HUES64 (cell line): ENCODE measurements around the gene PRSS22.

ENCODE experiments used
- H3K27ac ChIP-seq: 2 replicates; pipeline ENCODE4 v1.7.0; 2013; ENCODE audit warnings: low read depth, low read length, inconsistent platforms
- H3K27me3 ChIP-seq: 2 replicates; pipeline ENCODE4 v1.6.1; 2013; ENCODE audit warnings: mild to moderate bottlenecking, low read length; ENCODE audit not compliant: insufficient read depth
- H3K36me3 ChIP-seq: 2 replicates; pipeline ENCODE4 v1.6.1; 2013; ENCODE audit warnings: mild to moderate bottlenecking, low read length; ENCODE audit not compliant: insufficient read depth
- H3K4me1 ChIP-seq: 2 replicates; pipeline ENCODE4 v1.6.1; 2013; ENCODE audit warnings: mild to moderate bottlenecking, low read length, moderate library complexity; ENCODE audit not compliant: insufficient read depth
- H3K4me3 ChIP-seq: 2 replicates; pipeline ENCODE4 v1.5.1; 2013; ENCODE audit warnings: mild to moderate bottlenecking, low read length, moderate library complexity
- H3K9ac ChIP-seq: 2 replicates; pipeline ENCODE4 v1.6.1; 2013; ENCODE audit warnings: mild to moderate bottlenecking, low read depth, low read length
- H3K9me3 ChIP-seq: 2 replicates; pipeline ENCODE4 v1.6.1; 2013; ENCODE audit warnings: low read depth, low read length; ENCODE audit not compliant: insufficient read depth
- WGBS: fragments of 150-250, 120-280 bp; methylation state at CpG from one replicate; pipeline ENCODE4 v1.1.7; 2013; ENCODE audit warnings: missing lambda C conversion rate; 5-methylcytosine and 5-hydroxymethylcytosine counted together

The PRSS22 gene

GRCh38 chr16:2833776-2834175 is 24.2 kb downstream of the PRSS22 start:
- whole genome bisulfite sequencing: 86% methylated on average over 6 of the region's 7 CpGs
- Histone ChIP-seq H3K27ac (no peak overlapping the region), H3K4me3 (no peak overlapping the region), H3K9me3 (no peaks in the 10 kb centered on the region), H3K4me1 (peaks cover 9% of the 10 kb centered on the region; the same call in 1 of the 2 replicates), H3K36me3 (no peaks in the 10 kb centered on the region), H3K27me3 (no peaks in the 10 kb centered on the region), H3K9ac (no peak overlapping the region)

GRCh38 chr16:2831203-2831602 is 26.8 kb downstream of the PRSS22 start:
- Histone ChIP-seq H3K9me3 (no peaks in the 10 kb centered on the region), H3K4me1 (peaks cover 8% of the 10 kb centered on the region; the same call in 1 of the 2 replicates), H3K36me3 (no peaks in the 10 kb centered on the region), H3K27me3 (no peaks in the 10 kb centered on the region), H3K27ac (no peak overlapping the region), H3K9ac (no peak overlapping the region), H3K4me3 (no peak overlapping the region)
- 87% methylated on average over 15 of the region's 15 CpGs for WGBS

GRCh38 chr16:2830355-2830695 is 27.6 kb downstream of the PRSS22 start:
- no peak overlapping the region for H3K9ac ChIP-seq
- H3K36me3 ChIP-seq: no peaks in the 10 kb centered on the region
- H3K4me1 ChIP-seq: no peaks in the 10 kb centered on the region
- H3K9me3 ChIP-seq: no peaks in the 10 kb centered on the region
- no peaks in the 10 kb centered on the region for H3K27me3 ChIP-seq
- no peak overlapping the region for H3K27ac ChIP-seq
- H3K4me3 ChIP-seq: no peak overlapping the region
- WGBS: 90% methylated on average over 5 of the region's 5 CpGs

GRCh38 chr16:2829501-2830354 is 28.2 kb downstream of the PRSS22 start, which contains the start of gene ZG16B:
TSS of gene ZG16B (plus strand) at chr16:2830303. CDS start at chr16:2830442, 139 bp downstream.
- Histone ChIP-seq H3K36me3 (no peaks in the 10 kb centered on the region), H3K27ac (no peak within 1 kb of the TSS), H3K9ac (no peak within 1 kb of the TSS), H3K9me3 (no peaks in the 10 kb centered on the region), H3K4me3 (no peak within 1 kb of the TSS), H3K4me1 (no peaks in the 10 kb centered on the region), H3K27me3 (no peaks in the 10 kb centered on the region)
- 88% methylated on average over 32 of the region's 32 CpGs for WGBS

- Histone ChIP-seq H3K9ac (no peak overlapping the region), H3K27me3 (no peaks in the 10 kb centered on the region), H3K27ac (no peak overlapping the region), H3K4me3 (no peak overlapping the region), H3K4me1 (no peaks in the 10 kb centered on the region), H3K36me3 (no peaks in the 10 kb centered on the region), H3K9me3 (no peaks in the 10 kb centered on the region)
- WGBS: 92% methylated on average over 17 of the region's 17 CpGs
Observed at GRCh38 chr16:2828876-2829430, 29.0 kb downstream of the PRSS22 start.

- Histone ChIP-seq H3K36me3 (no peaks in the 10 kb centered on the region), H3K4me3 (no peak overlapping the region), H3K9me3 (no peaks in the 10 kb centered on the region), H3K27ac (no peak overlapping the region), H3K9ac (no peak overlapping the region), H3K27me3 (no peaks in the 10 kb centered on the region), H3K4me1 (no peaks in the 10 kb centered on the region)
- WGBS: 96% methylated on average over 8 of the region's 8 CpGs
Observed at GRCh38 chr16:2828521-2828840, 29.5 kb downstream of the PRSS22 start.

- Histone ChIP-seq H3K9me3 (no peaks in the 10 kb centered on the region), H3K27ac (no peak overlapping the region), H3K36me3 (no peaks in the 10 kb centered on the region), H3K4me3 (no peak overlapping the region), H3K27me3 (no peaks in the 10 kb centered on the region), H3K4me1 (no peaks in the 10 kb centered on the region), H3K9ac (no peak overlapping the region)
- WGBS: 84% methylated on average over 14 of the region's 14 CpGs
Observed at GRCh38 chr16:2827831-2828520, 30.0 kb downstream of the PRSS22 start.

- 91% methylated on average over 15 of the region's 15 CpGs for whole genome bisulfite sequencing
- H3K36me3 ChIP-seq: no peaks in the 10 kb centered on the region
- H3K27ac ChIP-seq: no peak overlapping the region
- no peaks in the 10 kb centered on the region for H3K4me1 ChIP-seq
- no peaks in the 10 kb centered on the region for H3K27me3 ChIP-seq
- no peak overlapping the region for H3K4me3 ChIP-seq
- H3K9ac ChIP-seq: no peak overlapping the region
- H3K9me3 ChIP-seq: no peaks in the 10 kb centered on the region
Observed at GRCh38 chr16:2827374-2827791, 30.6 kb downstream of the PRSS22 start.

- WGBS: 84% methylated on average over 19 of the region's 19 CpGs
Observed at GRCh38 chr16:2826591-2827373, 31.2 kb downstream of the PRSS22 start.

GRCh38 chr16:2825906-2826305 is 32.1 kb downstream of the PRSS22 start:
- Histone ChIP-seq H3K27ac (no peak overlapping the region), H3K4me3 (no peak overlapping the region), H3K4me1 (no peaks in the 10 kb centered on the region), H3K9me3 (no peaks in the 10 kb centered on the region), H3K9ac (no peak overlapping the region), H3K27me3 (no peaks in the 10 kb centered on the region), H3K36me3 (no peaks in the 10 kb centered on the region)
- 91% methylated on average over 10 of the region's 11 CpGs for WGBS

More at GRCh38 chr16:2826591-2827373, 31.2 kb downstream of the PRSS22 start:
- H3K27me3 ChIP-seq: no peaks in the 10 kb centered on the region
- H3K9me3 ChIP-seq: no peaks in the 10 kb centered on the region
- H3K4me3 ChIP-seq: no peak overlapping the region
- H3K36me3 ChIP-seq: no peaks in the 10 kb centered on the region
- no peak overlapping the region for H3K27ac ChIP-seq
- no peak overlapping the region; the same call in 1 of the 2 replicates for H3K9ac ChIP-seq
- no peaks in the 10 kb centered on the region for H3K4me1 ChIP-seq
